HG03457 (cell line): ENCODE measurements around the gene ITPRID1.

Source experiments
- ATAC-seq: cut with Tn5 transposase; IDR thresholded peaks from one replicate; pipeline ENCODE4 v1.9.1; 2021; ENCODE audit warnings: moderate number of reproducible peaks; ENCODE audit not compliant: unreplicated experiment

ITPRID1 gene

DNA sequence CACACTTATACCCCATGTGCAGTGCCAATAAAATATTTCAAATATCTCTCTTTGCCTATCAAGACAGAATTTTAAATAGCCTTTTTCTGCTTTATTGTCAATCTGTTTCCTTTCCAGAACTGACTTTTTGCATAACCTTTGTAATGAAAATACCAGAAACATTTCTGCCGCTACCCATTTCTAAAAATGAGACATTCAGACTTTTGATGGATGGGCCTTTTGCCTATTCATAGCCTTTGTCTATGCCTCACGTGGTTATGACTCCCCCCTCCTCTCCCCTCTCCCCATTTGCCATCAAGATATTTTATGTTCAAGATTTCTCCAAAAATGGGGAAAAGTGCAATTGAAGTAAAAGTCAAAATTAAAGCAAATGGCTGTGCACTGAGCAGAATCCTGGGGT, 179.0 kb downstream of the ITPRID1 start:
- no peak for ATAC-seq

DNA sequence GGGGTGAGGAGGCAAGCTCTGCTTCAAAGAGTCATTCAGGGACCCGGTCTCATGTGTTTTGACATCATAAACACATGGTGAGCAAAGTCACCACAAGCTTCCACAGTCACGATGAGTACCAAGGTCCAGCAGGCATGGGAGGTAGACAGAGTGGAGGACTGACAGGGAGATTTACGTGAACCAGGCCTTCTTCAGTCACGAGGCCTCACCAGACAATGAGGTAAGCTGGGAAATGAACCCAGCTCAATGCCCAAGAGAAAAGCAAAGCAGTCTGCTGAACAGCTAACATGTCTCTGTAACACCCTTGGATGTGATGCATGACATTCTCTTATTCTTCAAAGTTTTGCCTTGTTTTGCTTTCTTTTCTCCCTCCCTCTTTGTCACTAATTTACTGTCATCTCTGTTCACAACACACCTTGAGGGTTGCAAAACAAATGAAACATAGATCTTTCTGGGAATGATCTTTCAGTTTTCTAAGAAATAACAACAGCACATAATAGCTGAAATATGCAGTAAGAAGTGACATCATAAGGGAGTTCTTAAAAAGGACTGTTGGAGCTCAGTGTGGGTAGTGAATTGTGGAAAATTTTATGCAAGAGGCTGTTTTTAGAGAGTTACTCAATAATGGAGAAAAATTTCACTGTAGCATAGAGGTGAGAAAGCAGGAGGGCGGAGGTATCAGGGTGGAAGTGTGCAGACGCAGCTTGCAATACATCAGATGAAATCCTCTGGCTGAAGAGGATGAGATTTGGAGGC, 182.1 kb downstream of the ITPRID1 start:
- no peak for ATAC-seq

DNA sequence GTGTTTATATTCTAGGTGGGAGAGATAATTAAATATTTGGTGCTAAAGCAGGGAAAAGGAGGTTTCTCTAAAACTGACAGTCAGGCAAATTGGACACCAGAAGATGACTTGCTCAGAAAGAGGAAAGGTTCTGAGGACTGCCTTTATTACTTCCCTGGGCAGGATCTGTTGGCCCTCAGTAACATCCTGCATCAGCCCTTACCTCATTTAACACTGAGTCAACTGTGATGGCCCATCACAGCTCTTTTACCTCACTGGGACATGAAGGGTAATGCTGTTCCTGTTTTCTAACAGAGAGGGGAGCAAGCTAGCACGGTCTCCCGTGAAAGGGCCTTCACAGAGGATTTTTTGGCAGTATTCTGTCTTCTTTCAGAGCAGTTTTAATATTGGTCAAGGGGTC, 185.2 kb downstream of the ITPRID1 start:
- ATAC-seq, result no peak

DNA sequence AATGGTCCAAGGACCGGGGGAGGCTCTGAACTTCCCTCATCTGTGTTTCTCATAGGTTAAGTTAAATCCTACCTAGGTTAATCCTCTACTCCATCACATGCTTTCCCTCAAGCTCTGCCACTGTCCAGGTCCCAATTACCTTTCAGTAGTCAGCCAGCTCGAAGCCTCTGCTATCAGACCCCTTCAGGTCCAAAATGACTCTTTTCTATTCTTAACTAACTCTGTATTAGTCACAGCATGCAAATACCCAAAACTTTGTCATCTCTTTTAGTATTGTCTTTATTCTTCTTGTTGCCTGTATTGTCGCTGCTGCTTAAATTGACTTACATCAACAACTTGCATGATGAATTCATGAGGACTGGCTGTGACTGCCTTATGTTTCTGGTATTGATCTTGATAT, 188.5 kb downstream of the ITPRID1 start:
- ATAC-seq, result no peak

DNA sequence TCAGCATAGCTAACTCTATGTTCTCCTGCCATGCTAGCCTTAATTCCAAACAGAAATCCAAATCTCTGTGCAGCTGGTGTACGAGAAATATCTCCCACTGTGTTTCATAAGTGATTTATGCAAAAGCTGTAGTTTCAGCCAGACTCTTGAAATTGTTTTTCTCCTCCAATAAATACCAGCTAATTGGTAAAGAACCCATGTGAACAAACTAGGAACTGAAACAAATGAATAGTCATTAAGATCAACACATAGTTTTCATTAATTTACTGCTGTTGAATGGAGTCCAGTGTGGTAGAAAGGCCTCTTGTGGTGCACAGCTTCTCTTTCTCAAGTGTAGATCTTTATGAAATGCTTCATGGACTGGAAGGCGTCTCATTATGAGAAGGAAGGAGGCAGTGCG, 191.5 kb downstream of the ITPRID1 start:
- no peak for ATAC-seq

DNA sequence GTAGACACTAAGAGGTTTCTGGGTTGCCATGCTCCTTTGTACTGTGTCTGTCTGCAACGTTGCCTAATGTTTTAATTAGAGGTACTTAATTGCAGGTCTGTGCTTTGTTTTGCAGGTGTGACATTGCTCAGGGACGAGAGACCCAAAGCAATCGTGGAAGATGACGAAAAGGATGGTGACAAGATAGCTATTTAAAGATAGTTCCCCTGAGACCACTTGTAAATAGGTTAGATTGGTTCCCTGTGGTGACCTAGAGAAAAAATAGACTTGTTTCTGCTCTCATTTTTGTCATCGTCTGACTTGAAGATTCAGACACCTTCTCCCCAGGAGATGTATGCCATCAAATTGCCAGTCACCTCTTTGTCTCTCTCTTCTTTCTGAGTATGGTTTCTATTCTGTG, 193.2 kb downstream of the ITPRID1 start:
- no peak for ATAC-seq
